Ishikawa (cell line): ENCODE data around the gene ZNF454.

Experiments used
- CREB1 ChIP-seq: IDR thresholded peaks from 2 replicates; pipeline ENCODE4 v1.6.1; 2012; ENCODE audit warnings: low read depth
- EP300 ChIP-seq: IDR thresholded peaks from 2 replicates; pipeline ENCODE4 v1.6.1; 2012; ENCODE audit warnings: borderline replicate concordance
- MAX ChIP-seq: IDR thresholded peaks from 2 replicates; pipeline ENCODE4 v1.6.1; 2012
- RAD21 ChIP-seq: IDR thresholded peaks from 2 replicates; pipeline ENCODE4 v1.6.1; 2012; ENCODE audit warnings: low read depth
- REST ChIP-seq: IDR thresholded peaks from 2 replicates; pipeline ENCODE4 v1.6.1; 2012; ENCODE audit warnings: low read depth, mild to moderate bottlenecking

GRCh38 chr5:178993236-178993765, 52.3 kb downstream of the ZNF454 start:
- no peak for TF ChIP-seq EP300
- TF ChIP-seq RAD21, result no peak
- no peak for TF ChIP-seq CREB1
- no peak for TF ChIP-seq REST
- no peak for TF ChIP-seq MAX
